Ovary (tissue), 3 donors: ENCODE measurements around the gene AGAP5.
"Not testable (repeated sequence)": the region's sequence is repeated elsewhere in the genome, so short reads cannot be mapped to it uniquely, and the experiment has no call there.

Experiments used
- EP300 ChIP-seq: sonication (generic); formaldehyde crosslinking; IDR thresholded peaks from one replicate; pipeline ENCODE4 v1.6.1; 2017; ENCODE audit warnings: antibody characterized with exemption
- POLR2A ChIP-seq: fragments of 450-650 bp; IDR thresholded peaks from one replicate; pipeline ENCODE4 v1.6.1; 2017; ENCODE audit warnings: antibody characterized with exemption, mild to moderate bottlenecking, moderate library complexity
- TF ChIP-seq, protein P1 (sequence below), 3 donors: fragments of 450-650 bp in 2 of 3; fragments of 200-600 bp in 1 of 3; IDR thresholded peaks; one replicate each; pipeline versions ENCODE4 v1.5.1 to v1.8.0; 2016 to 2022; ENCODE audit warnings: antibody characterized with exemption in 3 of 3, mild to moderate bottlenecking in 1 of 3
- donor health status: DM: no; HTN: no; CAD: no.

- TF ChIP-seq POLR2A, EP300: not testable (repeated sequence)
- TF ChIP-seq, protein P1, sequence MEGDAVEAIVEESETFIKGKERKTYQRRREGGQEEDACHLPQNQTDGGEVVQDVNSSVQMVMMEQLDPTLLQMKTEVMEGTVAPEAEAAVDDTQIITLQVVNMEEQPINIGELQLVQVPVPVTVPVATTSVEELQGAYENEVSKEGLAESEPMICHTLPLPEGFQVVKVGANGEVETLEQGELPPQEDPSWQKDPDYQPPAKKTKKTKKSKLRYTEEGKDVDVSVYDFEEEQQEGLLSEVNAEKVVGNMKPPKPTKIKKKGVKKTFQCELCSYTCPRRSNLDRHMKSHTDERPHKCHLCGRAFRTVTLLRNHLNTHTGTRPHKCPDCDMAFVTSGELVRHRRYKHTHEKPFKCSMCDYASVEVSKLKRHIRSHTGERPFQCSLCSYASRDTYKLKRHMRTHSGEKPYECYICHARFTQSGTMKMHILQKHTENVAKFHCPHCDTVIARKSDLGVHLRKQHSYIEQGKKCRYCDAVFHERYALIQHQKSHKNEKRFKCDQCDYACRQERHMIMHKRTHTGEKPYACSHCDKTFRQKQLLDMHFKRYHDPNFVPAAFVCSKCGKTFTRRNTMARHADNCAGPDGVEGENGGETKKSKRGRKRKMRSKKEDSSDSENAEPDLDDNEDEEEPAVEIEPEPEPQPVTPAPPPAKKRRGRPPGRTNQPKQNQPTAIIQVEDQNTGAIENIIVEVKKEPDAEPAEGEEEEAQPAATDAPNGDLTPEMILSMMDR (IDR thresholded peaks at IDR 0.05), result not testable (repeated sequence)
These were observed 22.7 kb upstream of the AGAP5 start for GRCh38 chr10:73720561-73720960.
